A549 treated with AZD9567 at 1 μM for 4 hours (cell line): Measurements from ENCODE around the gene SANBR. TPM values are rescaled to one million over a fixed set of nuclear protein-coding genes. Genes with fewer than 3 reads are reported as not detected.

Experiments
- total RNA-seq: library from RNA; stranded (reverse); fragments of 200-300 nt; extraction: Qiagen RNA extraction; gene quantifications from 5 replicates; pipeline ENCODE4 v1.2.3, GENCODE V29; 2022; ENCODE audit not compliant: insufficient read depth

The SANBR gene
- 9.8 to 12.7 TPM (median 11.5 TPM) in 5 replicates for total RNA-seq

GRCh38 chr2:61065714-61066709 is at the start of gene SANBR:
SANBR (plus strand) TSS chr2:61065871; CDS start chr2:61070351, 4,480 bp downstream.

GRCh38 chr2:61017556-61018317 is 47.9 kb upstream of the SANBR start, which contains the start of the genes PEX13 and PUS10:
PEX13 (plus strand) TSS chr2:61017720; CDS start chr2:61017760, 40 bp downstream.
PUS10 (minus strand) TSS chr2:61018255; CDS start chr2:61011890, 6,365 bp downstream.

Other genes starting within 250 kb of the SANBR start
- 0.99 to 3.2 TPM (median 2.7 TPM) in 5 replicates for gene REL, start 184.3 kb upstream of the SANBR start, total RNA-seq
- 14.7 to 16.2 TPM (median 15.3 TPM) in 5 replicates for gene PEX13, start 48.2 kb upstream of the SANBR start, total RNA-seq
- 2.2 to 4.1 TPM (median 2.8 TPM) in 5 replicates for gene PUS10, start 47.6 kb upstream of the SANBR start, total RNA-seq
- gene C2orf74, start 96.3 kb downstream of the SANBR start, total RNA-seq = 14.7 to 26.0 TPM (median 15.9 TPM) in 5 replicates